A673 (cell line): ENCODE data around the gene COQ10A. TPM values are rescaled to one million over a fixed set of nuclear protein-coding genes. Genes with fewer than 3 reads are reported as not detected.

ENCODE experiments used
- BruUV-seq: library from RNA; stranded (reverse); fragments of 400-500 nt; replicated peaks from 2 replicates; lab custom pipeline; 2021; lab: Mats Ljungman, UMichigan
- CTCF ChIA-PET: fragments of 300-600 bp; sonication (Branson Sonifier 250); formaldehyde crosslinking; loops from one replicate; lab custom pipeline; 2022; ENCODE audit warnings: antibody characterized with exemption; lab: Charles Lee
- POLR2A ChIA-PET: fragments of 300-600 bp; sonication (Branson Sonifier 250); formaldehyde crosslinking; loops from one replicate; lab custom pipeline; 2022; ENCODE audit warnings: antibody characterized with exemption; ENCODE audit not compliant: low non-redundant PET; lab: Charles Lee
- DNase-seq: peaks from one replicate; pipeline ENCODE4 v3.0.0-alpha.2; 2015; ENCODE audit warnings: low spot score
- H3K27ac ChIP-seq: fragments of 200-600 bp; sonication (generic); 2 replicates; pipeline ENCODE4 v1.5.1; 2016; ENCODE audit warnings: mixed run types, low read depth, mild to moderate bottlenecking, mixed read lengths, antibody characterized with exemption, low read length; ENCODE audit not compliant: poor library complexity, severe bottlenecking
- H3K27me3 ChIP-seq: fragments of 200-600 bp; sonication (generic); replicated peaks from 2 replicates; pipeline ENCODE4 v1.6.1; 2017; ENCODE audit warnings: mixed run types, low read depth, mild to moderate bottlenecking, mixed read lengths, antibody characterized with exemption, low read length; ENCODE audit not compliant: insufficient read depth, poor library complexity
- H3K36me3 ChIP-seq: fragments of 200-600 bp; sonication (generic); 2 replicates; pipeline ENCODE4 v1.6.1; 2016; ENCODE audit warnings: mixed run types, mild to moderate bottlenecking, mixed read lengths, antibody characterized with exemption, low read length; ENCODE audit not compliant: insufficient read depth, poor library complexity, severe bottlenecking
- H3K4me1 ChIP-seq: fragments of 200-600 bp; sonication (generic); 2 replicates; pipeline ENCODE4 v1.6.1; 2017; ENCODE audit warnings: mixed run types, mild to moderate bottlenecking, mixed read lengths, antibody characterized with exemption, low read length; ENCODE audit not compliant: insufficient read depth, poor library complexity, severe bottlenecking
- H3K4me3 ChIP-seq: fragments of 200-600 bp; sonication (generic); 2 replicates; pipeline ENCODE4 v1.5.1; 2016; ENCODE audit warnings: low read depth, mixed run types, mild to moderate bottlenecking, mixed read lengths, low read length; ENCODE audit not compliant: poor library complexity, severe bottlenecking
- H3K9me3 ChIP-seq: fragments of 200-600 bp; sonication (generic); 2 replicates; pipeline ENCODE4 v1.6.1; 2016; ENCODE audit warnings: mixed run types, low read depth, mild to moderate bottlenecking, mixed read lengths, antibody characterized with exemption, low read length; ENCODE audit not compliant: poor library complexity, severe bottlenecking
- EZH2 ChIP-seq: fragments of 200-600 bp; sonication (generic); IDR thresholded peaks from 2 replicates; pipeline ENCODE4 v1.6.1; 2017; ENCODE audit warnings: borderline replicate concordance, low read depth, mild to moderate bottlenecking, mixed read lengths, antibody characterized with exemption, low read length; ENCODE audit not compliant: poor library complexity, severe bottlenecking
- intact Hi-C: fragments of 100-400 bp; cut with micrococcal nuclease; formaldehyde crosslinking; loops from one replicate; pipeline ENCODE4 v1.10.0; 2022; ENCODE audit not compliant: unreplicated experiment
- total RNA-seq: library from RNA; stranded (reverse); gene quantifications from 2 replicates; pipeline ENCODE4 v1.2.3, GENCODE V29; 2021
- TF ChIP-seq, protein P1 (sequence below): fragments of 300-800, 200-600 bp; sonication (generic); conservative IDR thresholded peaks from 2 replicates; pipeline ENCODE4 v1.5.1; 2017; ENCODE audit warnings: low read depth, mild to moderate bottlenecking, antibody characterized with exemption, low read length, moderate library complexity, mixed read lengths

The COQ10A gene
- total RNA-seq, 1 experiment from 2014 or later, result 13.6 TPM

DNA sequence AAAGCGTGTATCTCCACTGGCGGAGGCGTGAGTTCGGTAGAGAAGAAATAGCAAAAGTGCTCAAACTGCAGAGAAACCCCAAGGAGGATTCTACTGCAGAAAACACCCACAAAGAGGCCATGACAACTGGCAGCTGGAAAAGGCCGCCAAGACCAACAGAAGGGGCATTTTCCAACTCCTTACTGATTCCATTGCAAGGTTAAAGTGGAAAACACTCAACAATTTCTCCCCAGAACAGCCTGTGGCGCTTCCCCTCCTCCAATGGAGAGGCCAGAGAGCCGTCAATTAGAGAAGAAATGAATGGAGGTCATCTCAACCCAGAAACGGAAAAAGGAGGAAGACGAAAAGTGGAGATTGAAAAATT is 7.9 kb upstream of the COQ10A start:
- Histone ChIP-seq H3K36me3 (peaks cover 33% of the 10 kb centered on the region), H3K27me3 (no peaks in the 10 kb centered on the region), H3K9me3 (no peaks in the 10 kb centered on the region), H3K27ac (peak overlapping the region; percentile 91), H3K4me3 (peak overlapping the region; percentile 99), H3K4me1 (peaks cover 20% of the 10 kb centered on the region)
- no peak for DNase-seq
- TF ChIP-seq, protein P1, sequence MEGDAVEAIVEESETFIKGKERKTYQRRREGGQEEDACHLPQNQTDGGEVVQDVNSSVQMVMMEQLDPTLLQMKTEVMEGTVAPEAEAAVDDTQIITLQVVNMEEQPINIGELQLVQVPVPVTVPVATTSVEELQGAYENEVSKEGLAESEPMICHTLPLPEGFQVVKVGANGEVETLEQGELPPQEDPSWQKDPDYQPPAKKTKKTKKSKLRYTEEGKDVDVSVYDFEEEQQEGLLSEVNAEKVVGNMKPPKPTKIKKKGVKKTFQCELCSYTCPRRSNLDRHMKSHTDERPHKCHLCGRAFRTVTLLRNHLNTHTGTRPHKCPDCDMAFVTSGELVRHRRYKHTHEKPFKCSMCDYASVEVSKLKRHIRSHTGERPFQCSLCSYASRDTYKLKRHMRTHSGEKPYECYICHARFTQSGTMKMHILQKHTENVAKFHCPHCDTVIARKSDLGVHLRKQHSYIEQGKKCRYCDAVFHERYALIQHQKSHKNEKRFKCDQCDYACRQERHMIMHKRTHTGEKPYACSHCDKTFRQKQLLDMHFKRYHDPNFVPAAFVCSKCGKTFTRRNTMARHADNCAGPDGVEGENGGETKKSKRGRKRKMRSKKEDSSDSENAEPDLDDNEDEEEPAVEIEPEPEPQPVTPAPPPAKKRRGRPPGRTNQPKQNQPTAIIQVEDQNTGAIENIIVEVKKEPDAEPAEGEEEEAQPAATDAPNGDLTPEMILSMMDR, result no peak
- TF ChIP-seq EZH2, result no peak
- CTCF ChIA-PET, result interaction anchor here (1.2 kb wide), 1 partner anchor 70 kb away, joined by 3 read pairs; the partner anchor contains the start of gene SMARCC2
- POLR2A ChIA-PET, result no interaction called here
- no TSS peak for BruUV-seq
- intact Hi-C loops, result loop anchor here (1.0 to 5.0 kb wide), 2 partner anchors 37 to 66 kb away; partner anchors contain the start of genes NABP2 and RNF41

DNA sequence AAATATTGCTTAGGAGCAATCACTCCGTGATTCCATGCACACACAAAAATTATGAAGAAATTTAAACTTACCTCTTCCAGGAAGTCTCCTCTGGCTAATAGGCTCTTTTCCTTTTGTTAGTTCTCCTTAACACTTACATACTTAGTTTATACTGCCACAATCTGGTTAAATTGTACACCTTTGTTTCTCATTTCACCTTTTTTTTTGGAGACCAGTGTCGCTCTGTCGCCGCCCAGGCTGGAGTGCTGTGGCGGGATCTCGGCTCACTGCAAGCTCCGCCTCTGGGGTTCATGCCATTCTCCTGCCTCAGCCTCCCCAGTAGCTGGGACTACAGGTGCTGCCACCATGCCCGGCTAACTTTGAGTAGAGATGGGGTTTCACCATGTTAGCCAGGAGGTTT is 6.4 kb upstream of the COQ10A start:
- CTCF ChIA-PET, result no interaction called here

DNA sequence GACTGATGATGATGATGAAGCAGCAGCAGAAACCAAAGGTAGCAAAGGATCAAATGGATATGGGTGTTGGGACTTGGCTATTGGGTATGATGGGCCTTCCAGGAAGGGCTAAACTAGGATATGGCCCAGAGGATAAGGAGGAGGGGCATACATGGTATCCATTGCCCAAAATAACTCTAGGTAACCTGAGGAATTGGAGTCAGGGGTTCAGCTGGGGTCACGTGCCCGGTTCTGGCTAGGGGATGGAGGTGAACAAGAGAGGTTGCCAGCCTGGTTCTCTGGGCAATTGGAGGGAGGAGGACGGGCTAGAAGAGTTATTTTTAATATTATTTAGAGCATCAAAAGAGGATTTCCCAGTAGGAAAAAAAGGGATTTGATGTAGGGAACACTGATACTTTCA is 5.8 kb upstream of the COQ10A start:
- DNase-seq, result no peak
- Histone ChIP-seq H3K9me3 (no peaks in the 10 kb centered on the region), H3K27me3 (no peaks in the 10 kb centered on the region), H3K36me3 (peaks cover 12% of the 10 kb centered on the region), H3K4me3 (no peak overlapping the region), H3K27ac (no peak overlapping the region), H3K4me1 (peaks cover 20% of the 10 kb centered on the region)
- TF ChIP-seq EZH2, result no peak
- TF ChIP-seq, protein P1, result no peak
- intact Hi-C loops, result no loop called here
- ChIA-PET POLR2A (no interaction called here), CTCF (no interaction called here)
- BruUV-seq, result no TSS peak

More for the DNA sequence above, 6.4 kb upstream of the COQ10A start:
- BruUV-seq, result no TSS peak
- no peaks in the 10 kb centered on the region for H3K9me3 ChIP-seq
- no peak overlapping the region for H3K4me3 ChIP-seq
- H3K36me3 ChIP-seq, result peaks cover 17% of the 10 kb centered on the region
- no peaks in the 10 kb centered on the region for H3K27me3 ChIP-seq
- POLR2A ChIA-PET, result no interaction called here
- intact Hi-C loops, result no loop called here
- TF ChIP-seq EZH2, result no peak
- TF ChIP-seq, protein P1, result no peak
- no peak for DNase-seq
- peaks cover 20% of the 10 kb centered on the region for H3K4me1 ChIP-seq
- H3K27ac ChIP-seq, result no peak overlapping the region
